Left forelimb (tissue), 1 donor: Measurements from ENCODE around the gene EML6.
"Not testable (repeated sequence)": the region's sequence is repeated elsewhere in the genome, so short reads cannot be mapped to it uniquely, and the experiment has no call there.

Experiments
- DNase-seq: peaks from one replicate; pipeline ENCODE4 v3.0.0-alpha.2; 2018; ENCODE audit warnings: low spot score

EML6 gene

DNA sequence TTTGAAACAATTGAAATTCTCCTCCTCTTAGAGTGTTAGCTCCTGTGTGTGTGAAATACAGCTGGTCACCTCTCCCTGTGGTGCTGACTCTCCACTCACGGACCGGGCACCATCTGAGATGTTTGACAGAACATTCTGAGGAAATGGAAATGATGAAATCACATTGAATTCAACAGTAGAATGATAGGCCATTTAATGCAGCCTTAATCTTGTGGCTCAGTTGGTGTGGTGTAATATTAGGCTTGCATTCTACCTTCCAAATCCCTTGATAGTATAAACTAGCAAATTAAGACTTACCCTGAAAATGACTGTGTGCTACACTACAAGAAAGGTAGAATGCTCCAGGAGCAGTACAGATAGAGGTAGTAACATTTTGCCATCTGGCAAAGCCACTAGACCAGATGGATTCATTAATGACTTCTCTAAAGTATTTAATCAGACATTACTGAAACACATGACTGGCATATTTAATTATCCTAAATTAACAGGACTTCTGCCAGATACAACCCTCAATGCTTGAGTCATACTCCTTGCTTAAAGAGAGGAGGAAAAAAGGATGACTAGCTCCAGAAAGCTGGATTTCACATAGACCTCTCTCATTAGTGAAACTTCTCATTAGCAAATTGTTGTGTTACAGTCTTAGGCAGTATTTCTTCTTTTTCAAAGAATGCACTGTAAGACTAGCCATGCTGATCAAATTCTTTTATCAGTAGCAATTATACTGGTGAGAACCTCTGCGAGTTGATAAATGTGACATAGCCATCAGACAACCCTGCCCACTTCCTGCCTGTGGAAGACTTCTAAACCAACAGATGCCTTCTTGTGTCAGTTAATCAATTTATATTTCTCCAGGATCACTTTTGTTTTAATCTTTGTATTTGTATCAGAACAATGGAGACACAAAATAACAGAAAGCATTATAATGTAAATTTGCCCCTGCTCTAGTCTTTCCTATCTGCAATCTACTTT is 80.6 kb downstream of the EML6 start:
- DNase-seq, result no peak

DNA sequence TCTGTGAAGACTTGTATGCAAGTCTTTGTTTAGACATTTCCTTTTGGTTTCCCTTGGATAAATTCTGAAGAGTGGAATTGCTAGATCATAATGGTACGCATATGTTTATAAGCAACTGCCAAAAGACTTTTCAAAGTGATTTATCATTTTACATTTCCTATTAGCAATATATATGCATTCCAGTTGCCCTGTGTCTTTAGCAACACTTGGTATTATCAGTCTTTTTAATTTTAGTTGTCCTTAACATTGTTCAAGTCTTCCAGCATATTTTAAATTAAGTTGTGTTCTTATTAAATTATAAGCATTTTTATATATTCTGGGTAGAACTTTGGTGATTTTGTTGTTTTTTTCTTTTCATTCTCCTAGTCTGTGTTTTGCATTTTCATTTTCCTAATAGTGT is 81.8 kb downstream of the EML6 start:
- DNase-seq, result no peak

DNA sequence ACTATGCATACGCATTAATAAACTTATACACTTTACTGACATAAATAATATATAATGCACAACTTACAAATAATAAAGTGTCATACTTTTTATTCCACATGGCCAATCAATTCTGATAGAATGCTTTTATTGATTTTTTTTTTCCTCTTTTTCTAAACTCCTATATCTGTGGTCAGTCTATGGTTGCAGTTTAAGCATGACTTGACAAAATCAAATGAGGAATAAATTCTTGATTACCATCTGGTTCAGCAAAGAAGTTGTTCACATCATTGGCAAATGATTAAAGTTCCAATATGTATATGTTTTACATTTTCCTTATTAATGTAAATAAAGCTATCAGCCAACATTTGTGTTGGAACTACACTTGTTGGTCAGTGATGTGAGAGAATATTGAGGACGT is 83.5 kb downstream of the EML6 start:
- DNase-seq, result no peak

DNA sequence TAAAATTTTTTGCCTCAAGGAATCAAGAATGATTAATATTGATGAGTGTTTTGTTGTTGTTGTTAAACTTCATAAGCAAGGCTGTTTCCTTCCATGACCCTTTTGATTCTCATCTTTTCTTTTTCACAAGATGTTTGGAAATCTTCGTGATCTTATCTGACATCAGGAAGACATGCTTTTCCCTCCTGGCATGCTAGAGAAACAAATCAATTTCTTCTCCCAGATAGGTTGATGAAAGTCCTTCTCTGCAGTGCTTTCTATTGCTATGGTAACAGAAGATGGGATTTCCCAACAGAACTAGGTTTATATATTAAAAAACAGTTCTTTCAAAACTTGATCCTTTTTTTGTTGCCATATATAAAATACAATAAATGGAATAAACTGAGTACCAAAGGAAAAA is 85.2 kb downstream of the EML6 start:
- no peak for DNase-seq

DNA sequence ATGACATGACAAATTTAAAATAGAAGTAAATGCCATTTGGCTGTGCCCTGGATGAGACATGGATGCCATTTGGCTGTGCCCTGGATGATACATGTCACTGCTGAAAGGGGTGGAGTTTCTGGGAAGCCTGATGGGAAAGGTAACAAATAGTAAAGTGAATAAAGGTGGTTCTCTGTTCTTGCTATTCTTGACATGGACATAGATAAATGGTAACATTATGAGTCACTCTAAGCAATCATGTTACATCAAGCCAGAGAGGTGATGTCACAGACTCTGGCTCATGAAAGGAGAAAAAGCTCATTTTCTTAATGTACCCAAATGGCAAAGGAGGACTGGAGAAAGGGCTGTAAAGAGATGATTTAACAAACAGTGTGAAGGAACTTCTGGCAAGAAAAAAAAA is 86.4 kb downstream of the EML6 start:
- DNase-seq, result no peak

DNA sequence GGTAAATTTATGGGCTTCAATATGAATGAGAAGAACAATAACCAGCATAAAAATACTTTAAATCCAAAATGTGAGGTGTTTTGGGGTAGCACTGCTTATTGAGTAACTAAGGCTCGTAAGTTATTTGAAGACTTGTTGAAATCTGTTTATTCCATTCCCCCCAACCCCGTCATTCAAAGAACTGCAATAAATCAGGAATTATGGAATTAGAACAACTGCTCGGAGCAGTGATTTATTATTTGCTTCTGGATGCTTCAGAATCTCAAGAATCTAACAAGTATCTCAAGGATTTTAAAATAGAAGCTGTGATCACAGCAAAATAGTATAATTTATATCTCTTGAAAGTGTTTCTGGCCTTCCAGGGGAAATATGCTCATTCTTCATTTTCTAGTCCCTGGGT is 86.8 kb downstream of the EML6 start:
- no peak for DNase-seq

DNA sequence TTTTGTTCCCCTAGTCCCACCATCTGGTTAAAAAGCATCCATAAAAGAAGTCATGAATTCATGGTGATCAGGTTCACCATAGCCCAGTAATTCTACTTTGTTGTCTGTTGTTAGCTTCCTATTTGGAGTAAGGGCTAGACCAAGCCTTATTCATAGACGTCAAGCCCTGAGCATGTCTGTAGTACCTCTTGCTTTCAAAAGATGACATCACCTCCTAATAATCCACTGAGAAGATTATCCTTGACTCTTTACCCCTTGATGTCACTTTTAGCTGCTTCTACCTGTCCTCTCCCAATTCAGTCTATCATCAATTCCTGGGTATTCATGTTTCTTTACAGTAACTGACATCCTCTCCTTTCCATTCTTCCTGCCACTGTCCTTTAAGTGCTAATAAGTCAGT is 90.1 kb downstream of the EML6 start:
- DNase-seq, result no peak

DNA sequence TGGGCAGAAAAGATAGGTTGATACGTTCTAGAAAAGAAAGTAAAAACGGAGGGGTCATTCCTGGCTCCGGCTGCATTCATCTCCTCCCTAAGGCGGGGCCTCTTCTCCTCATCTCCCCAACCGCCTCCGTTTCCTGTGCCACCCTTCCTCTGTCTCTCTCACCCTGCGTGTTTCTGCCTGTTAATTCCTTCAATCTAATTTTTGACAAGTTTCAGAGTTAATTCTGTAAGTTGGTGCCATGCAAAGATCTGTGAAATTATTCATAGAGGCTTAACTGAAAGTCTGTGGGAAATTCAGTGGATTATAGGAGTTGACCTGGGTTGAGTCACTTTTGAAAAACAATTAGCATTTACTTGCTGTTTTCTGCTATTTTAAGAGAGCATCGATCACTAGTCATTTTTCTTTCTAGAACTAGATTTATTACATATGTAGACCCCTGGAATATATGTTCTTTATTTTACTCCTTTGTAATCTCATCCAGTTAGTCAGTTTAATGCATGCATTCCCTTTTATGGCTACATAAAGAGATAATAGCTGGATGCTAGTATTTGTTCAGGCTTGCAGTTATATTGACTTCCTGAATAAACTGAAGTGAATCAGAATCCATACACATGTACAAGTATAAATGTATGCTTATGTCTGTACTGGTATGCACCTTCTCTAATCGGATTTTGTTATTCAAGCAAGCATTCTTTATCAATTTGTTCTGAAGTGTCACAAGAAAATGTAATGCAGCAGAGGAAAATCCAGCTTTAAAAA is 91.1 kb downstream of the EML6 start:
- DNase-seq, result no peak

DNA sequence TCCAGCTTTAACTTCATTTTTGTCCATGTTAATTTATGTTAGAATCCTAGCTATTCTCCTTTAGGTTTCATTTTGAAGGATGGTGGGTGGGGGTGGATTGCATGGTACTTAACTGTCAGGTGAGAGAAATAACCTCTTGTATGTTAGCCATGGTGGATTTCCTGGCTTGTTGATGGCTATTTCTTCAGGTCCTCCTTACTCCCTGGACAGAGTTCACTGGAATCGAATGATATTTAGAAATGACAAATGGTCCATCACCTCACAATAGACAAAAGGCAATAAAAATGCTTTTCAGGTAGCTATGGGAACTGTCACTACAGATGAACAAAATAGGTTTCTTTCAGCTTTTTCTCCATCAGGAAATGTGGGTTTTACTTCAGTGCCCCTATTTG is 91.7 kb downstream of the EML6 start:
- no peak for DNase-seq

DNA sequence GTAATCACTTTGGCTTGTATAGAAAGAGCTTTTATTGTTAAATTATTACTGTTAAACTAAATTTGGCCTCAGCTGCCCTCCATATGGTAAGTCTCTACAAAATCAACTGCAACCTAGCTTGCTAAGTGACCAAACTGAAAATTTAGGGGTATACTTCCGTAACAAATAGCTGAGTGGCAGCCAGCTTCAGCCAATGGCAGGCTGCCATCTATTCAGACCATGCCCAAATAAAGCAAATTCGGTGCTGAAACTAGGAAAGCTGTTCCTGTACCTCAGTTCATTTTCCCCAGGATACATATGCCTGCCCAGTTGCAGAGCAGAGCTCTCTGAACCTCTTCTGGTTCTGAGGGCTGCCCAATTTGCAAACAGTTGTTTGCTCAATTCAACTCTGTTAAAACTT is 94.8 kb downstream of the EML6 start:
- no peak for DNase-seq

DNA sequence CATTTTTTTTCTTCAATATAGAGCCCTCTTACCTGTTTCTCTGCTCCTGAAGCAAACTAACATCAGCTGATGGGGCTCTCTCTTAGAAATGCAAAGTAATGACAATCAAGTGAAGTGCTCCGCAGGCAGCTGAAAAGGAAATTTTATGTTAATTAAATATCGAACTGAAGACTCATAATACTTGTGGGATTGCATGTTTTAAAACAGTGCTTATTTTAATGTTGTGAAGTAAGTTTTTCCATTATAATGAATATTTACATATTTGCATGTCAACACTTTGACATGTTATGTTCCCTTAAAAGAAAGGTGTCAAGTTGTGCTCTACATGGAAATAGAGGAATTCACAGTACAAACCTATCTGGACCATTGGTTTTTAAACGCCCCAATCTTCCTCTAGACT is 97.1 kb downstream of the EML6 start:
- no peak for DNase-seq

DNA sequence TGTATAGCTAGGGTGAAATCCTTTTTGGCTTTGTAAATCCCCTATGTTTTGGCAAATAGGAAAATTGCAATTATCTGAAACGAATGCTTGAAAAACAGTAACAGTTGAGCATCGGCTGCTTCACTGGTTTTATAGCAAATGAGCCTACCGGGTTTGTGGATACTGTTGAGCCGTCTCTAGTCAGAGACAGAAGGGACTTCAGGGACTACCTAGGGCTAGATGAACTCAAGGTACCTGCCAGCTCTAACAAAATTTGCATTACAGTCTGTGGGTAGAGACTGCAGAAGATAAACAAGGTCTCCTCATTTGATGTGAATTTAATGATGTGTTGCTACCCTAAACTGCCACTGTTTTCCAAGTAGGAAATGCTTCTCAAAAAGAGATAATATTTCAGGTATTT is 101.1 kb downstream of the EML6 start:
- no peak for DNase-seq

DNA sequence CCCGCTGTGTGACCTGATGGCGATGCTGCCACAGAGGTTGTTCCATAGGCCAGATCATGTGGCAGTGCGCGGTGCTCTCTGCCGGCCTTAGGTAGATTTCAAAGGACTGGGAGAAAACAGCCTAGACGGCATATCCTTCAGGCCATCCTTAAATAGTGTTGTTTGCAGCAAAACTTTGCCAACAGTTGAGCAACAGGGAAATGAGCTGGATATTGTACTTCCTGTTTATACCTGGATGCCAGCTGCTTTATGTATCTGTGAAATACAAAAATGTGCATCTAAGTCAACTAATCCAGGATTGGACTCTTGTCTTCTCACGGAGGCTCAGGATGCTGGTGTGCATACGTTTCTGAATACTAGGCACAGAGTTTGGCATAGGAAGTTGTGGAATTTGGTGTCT is 107.1 kb downstream of the EML6 start:
- no peak for DNase-seq

DNA sequence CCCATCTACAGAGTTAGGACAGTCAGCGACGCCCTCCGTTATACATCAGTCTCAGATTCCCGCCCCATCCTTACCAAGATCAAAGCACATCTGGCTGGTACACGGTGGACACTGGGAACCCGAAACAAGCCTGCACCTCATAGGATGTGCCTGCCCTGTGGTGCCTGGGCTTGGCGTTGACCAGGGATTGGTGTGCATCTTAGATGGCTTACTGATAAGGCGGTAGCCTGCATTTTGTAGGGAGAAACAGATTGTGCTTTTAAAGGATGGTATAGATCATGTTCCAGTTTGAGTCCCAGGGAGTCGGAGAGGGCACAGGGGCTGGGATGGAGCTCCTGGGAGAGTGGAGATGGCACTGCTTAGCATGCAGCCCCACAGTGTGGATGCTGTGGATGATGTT is 108.0 kb downstream of the EML6 start:
- DNase-seq, result no peak

DNA sequence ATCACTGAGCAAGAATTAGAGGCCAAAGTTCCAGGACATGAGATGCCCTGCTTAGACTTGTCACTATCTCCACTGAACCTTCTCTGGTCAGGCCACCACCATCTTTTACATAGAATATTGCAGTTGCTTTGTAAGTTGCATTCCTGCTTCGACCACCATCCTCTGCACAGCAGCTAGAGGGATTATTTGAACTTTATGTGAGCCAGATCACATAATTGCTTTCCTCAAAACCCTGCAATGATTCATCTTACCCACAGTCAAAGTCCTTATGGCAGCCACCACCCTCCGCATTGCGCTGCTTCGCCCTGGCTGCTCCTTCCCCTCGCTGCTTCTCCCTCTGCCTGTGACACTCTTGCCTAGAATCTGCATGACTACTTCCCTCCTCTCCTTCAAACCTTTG is 111.3 kb downstream of the EML6 start:
- no peak for DNase-seq

DNA sequence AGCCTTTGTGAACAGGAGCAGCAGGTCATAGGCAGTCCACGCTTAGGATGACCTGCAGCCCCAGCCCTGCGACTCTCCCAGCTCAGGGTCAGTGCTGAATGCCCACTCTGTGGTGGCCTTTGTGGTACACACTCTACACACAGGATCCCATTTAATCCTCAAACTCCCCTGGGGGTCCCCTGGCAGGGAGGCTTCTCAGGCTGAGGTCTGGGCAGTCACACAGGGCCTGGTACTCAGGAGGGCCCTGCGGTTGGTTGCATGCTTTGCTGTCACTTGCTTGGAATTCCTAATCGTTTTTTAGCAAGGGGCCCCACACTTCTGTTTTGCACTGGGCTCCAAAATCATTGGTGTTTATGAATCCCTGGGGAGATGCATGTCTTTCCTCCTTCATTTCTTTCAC is 113.0 kb downstream of the EML6 start:
- no peak for DNase-seq

DNA sequence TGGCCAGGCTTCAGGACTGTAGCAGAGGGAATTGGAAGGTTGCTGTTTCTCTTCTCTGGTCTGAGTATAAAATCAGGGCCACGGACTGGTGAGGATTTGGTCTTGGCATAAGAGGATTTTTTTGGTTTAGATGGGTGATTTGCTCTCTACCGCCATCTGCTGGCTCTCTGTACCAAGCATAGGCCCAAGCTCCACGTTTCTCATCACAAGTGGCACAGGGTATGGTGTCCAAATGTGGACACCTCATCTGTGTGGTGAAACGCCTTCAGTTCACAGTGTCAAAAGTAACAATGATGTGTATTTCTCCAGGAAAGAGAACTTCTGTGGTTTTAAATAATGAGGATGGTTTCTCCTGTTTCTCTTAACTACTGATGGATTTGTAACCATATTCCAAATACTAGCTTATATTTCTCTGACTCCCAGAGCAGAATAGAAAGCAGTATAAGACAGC is 115.1 kb downstream of the EML6 start:
- no peak for DNase-seq

DNA sequence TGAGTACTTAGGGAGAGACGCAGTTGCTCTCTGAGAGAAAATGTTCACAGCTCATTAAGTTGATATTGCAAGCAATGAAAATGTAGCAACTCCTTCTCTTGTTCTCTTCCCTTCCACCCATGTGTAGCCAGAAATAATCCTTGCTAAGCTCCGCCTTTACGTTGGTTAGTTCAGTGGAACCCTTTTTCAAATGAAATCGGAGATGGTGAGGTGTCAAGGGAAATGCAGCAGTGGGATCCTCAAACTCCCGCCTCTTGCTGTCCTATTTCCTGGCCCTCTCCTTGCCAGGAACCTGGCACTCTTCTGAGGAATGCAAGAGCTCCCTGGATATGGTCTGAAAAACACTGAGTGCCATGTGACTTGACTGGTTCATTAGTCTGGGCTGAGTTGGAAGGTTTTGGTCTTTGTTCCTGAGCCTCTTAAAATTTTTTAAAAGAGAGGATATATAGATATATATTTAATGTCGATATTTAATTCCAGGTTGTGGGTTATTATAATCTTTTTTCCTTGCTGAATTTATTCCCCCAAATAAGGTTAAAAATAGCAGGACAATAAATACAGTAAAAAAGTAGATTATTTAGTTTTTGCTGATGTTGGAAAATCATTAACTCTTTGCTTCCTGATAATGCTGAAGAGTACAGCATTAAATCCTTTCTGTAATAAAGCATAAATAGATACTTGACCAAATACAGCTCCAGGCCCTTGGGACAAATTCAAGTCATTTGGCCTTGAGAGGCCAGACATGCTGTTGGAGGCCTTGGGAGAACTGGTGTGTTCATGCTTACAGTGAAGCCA is 116.2 kb downstream of the EML6 start:
- no peak for DNase-seq

DNA sequence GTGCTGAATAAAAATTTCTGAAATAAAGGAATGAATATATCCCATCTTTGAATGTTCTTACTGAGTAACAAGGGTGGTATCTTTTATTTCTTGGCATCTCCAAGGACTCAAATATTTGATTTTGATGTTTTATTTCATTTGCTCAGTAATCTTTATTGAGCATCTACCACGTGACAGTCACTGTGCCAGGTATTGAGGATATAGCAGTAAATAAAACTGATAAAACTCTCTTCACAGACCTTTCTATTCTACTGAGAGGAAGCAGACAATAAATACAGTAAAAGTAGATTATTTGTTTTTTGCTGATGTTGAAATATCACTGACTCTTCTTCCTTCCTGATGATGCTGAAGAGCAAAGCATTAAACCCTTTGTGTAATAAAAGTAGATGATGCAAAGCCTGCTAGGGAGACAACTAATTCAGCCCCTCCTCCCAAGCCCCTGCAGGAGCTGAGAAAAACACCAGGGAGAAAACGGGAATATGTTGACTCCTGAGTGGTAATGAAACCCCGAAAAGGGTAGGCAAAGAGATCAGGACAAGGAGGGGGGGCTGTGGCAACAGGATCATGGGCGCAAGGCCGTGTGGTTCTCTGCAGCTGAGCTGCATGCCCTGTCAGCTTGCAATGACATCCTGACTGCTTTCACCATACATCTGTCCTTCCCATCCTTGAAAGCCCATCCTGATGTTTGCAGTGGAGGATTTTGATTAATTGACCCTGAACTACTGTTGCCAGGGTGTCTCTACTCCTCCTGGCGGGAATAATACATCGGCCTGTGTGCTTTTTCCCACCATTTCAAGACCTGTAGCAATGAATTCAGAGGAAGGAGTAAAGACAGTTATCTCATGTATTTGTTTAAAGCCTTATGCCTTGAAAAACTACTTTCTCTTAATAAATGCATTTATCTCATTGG is 117.4 kb downstream of the EML6 start:
- no peak for DNase-seq

DNA sequence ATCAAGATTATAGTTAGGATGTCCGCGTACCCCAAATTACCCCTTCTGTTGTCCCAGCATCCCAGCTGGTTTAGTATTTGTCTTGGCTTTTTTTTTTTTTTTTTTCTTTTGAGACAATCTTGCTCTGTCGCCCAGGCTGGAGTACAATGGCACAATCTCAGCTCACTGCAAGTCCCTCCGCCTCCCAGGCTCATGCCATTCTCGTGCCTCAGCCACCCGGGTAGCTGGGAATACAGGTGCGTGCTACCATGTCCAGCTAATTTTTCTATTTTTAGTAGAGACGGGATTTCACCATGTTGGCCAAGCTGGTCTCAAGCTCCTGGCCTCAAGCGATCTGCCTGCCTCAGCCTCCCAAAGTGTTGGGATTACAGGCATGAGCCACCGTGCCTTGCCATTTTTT is 118.0 kb downstream of the EML6 start:
- DNase-seq, result not testable (repeated sequence)

DNA sequence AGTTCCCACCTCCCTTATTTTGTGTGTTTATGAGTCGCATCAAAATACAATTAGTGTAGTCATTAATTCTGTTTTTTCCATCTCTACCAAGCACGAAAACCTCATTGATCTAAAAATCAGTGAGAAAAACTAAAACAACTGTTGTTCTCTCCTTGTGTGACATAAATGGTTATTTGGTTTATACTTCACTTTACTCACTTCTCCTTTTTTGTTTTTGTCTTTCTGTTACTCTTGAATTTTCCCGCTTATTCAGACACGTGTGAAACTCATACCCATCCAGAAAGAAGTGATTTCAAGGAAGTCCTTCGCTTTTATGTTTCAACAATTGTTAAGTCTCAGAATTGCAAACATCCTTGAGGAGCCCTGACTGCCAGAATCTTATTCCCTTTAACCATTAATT is 121.6 kb downstream of the EML6 start:
- no peak for DNase-seq
